G401.6 (cell line): ENCODE measurements around the gene SNRPF.
"Not testable (repeated sequence)": the region's sequence is repeated elsewhere in the genome, so short reads cannot be mapped to it uniquely, and the experiment has no call there.

Experiments
- FAIRE-seq: peaks from 2 replicates; lab custom pipeline; 2012; peaks lifted over from hg19 to GRCh38; lab: Jason Lieb, UNC

The SNRPF gene

GRCh38 chr12:95858451-95859343 lies at the start of gene SNRPF:
TSS of gene SNRPF (plus strand) at chr12:95858952. CDS start at chr12:95859074, 122 bp downstream.
- peak; percentile 96 for FAIRE-seq

GRCh38 chr12:95809000-95809680 lies 49.6 kb upstream of the SNRPF start:
- FAIRE-seq, result no peak

GRCh38 chr12:95810411-95810810 lies 48.3 kb upstream of the SNRPF start:
- no peak for FAIRE-seq

- FAIRE-seq, result not testable (repeated sequence)
Measured at GRCh38 chr12:95812155-95812554, 46.6 kb upstream of the SNRPF start.

GRCh38 chr12:95815632-95816212 lies 43.0 kb upstream of the SNRPF start:
- peak; percentile 98 for FAIRE-seq

GRCh38 chr12:95820096-95820703 lies 38.6 kb upstream of the SNRPF start:
- FAIRE-seq, result peak; percentile 81

GRCh38 chr12:95829395-95829794 lies 29.4 kb upstream of the SNRPF start:
- FAIRE-seq, result no peak

- peak; percentile 17 for FAIRE-seq
Measured at GRCh38 chr12:95830335-95831089, 28.2 kb upstream of the SNRPF start.

- no peak for FAIRE-seq
Measured at GRCh38 chr12:95834572-95834971, 24.2 kb upstream of the SNRPF start.

GRCh38 chr12:95836185-95836609 lies 22.6 kb upstream of the SNRPF start:
- no peak for FAIRE-seq

GRCh38 chr12:95836630-95837239 lies 22.0 kb upstream of the SNRPF start:
- no peak for FAIRE-seq

GRCh38 chr12:95837240-95838038 lies 21.3 kb upstream of the SNRPF start:
- FAIRE-seq, result no peak

GRCh38 chr12:95838125-95838524 lies 20.6 kb upstream of the SNRPF start:
- FAIRE-seq, result no peak

- not testable (repeated sequence) for FAIRE-seq
Measured at GRCh38 chr12:95842426-95842825, 16.3 kb upstream of the SNRPF start.

GRCh38 chr12:95848575-95849388 lies 10.0 kb upstream of the SNRPF start:
- FAIRE-seq, result peak; percentile 94

GRCh38 chr12:95851606-95852005 lies 7.1 kb upstream of the SNRPF start:
- FAIRE-seq, result no peak

- FAIRE-seq, result no peak
Measured at GRCh38 chr12:95852133-95852532, 6.6 kb upstream of the SNRPF start.

GRCh38 chr12:95857156-95857555 lies 1.6 kb upstream of the SNRPF start:
- FAIRE-seq, result no peak

GRCh38 chr12:95857799-95858198 lies 953 bp upstream of the SNRPF start:
- no peak for FAIRE-seq
